DMS153 treated with DMSO at 0.1 percent for 48 hours (cell line): ENCODE results near the gene UPF1.

Source experiments
- DNase-seq: peaks from one replicate; lab custom pipeline; 2025; ENCODE audit not compliant: unreplicated experiment; lab: John Stamatoyannopoulos, UW

UPF1 gene

DNA sequence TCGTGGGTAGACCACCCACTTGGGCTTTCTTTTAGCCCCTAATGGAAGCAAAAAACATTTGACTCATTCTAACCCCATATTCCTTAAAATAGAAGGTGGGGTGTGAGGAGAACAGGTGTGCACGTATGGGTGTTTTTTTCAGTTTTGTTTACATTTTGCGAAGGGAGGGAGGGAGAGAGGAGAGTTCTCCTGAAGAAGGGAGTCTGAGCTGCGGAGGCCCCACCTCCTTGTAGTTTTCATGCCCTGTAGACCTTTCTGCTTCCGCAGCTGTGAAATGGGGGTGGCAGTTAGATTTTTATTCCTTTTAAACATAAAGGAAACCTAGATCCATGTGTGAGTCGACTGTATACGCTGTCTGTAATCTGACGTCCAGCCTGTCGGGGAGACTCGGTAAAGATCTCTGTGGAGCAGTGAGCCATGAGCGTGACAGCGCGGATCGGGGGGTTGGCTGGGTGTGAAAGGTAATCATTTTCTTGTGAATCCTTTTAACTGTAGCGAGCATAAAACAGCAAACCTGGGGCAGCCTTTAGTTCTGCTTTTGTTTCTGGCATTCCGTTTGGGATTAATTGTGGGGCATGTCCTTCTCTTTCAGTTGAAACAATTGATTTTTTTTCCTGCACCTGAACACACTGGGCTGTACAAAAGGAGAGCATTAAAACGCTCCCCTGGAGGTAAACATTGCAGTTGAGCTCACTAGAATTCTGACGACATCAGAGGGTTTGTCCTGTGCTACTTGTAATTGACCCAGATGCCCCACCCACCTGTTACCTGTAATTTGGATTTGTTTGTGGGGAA, 2.3 kb downstream of the UPF1 start:
- DNase-seq, result peak; percentile 14

- DNase-seq, result no peak
Observed at GRCh38 chr19:18834644-18834984, 2.9 kb downstream of the UPF1 start.

- no peak for DNase-seq
Observed at GRCh38 chr19:18839465-18840287, 7.9 kb downstream of the UPF1 start.

- no peak for DNase-seq
Observed at GRCh38 chr19:18840288-18841267, 8.8 kb downstream of the UPF1 start.

GRCh38 chr19:18841400-18841799, 9.6 kb downstream of the UPF1 start:
- DNase-seq, result no peak

GRCh38 chr19:18842166-18842565, 10.4 kb downstream of the UPF1 start:
- DNase-seq, result no peak

GRCh38 chr19:18843960-18844359, 12.2 kb downstream of the UPF1 start:
- no peak for DNase-seq

DNA sequence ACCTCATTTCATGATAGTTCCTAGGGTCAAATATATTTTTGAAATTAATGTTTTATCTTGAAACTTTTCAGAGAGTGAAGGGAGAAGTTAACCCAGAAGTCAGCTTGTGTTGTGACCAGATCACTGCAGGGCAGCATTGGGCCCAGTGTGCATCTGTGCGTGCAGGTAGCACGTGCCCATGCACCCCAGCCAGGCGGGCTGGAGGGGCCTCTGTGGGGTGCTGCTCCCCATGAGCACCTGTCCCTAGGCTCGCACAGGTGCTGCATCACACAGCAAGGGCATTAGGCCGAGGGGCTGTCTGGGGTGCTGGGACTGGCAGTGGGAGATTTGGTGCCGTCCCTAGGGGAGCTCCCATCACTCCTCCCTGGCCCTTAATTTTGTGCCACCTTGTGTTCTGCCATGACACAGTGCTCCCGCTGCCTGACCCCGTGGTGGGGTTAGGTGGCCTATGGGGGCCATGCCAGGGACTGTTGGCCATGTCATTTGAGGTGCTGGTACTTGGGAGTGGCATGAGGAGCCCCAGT, 13.1 kb downstream of the UPF1 start:
- no peak for DNase-seq

GRCh38 chr19:18845961-18846360, 14.2 kb downstream of the UPF1 start:
- no peak for DNase-seq

GRCh38 chr19:18846862-18847548, 15.2 kb downstream of the UPF1 start:
- DNase-seq, result peak; percentile 32

DNA sequence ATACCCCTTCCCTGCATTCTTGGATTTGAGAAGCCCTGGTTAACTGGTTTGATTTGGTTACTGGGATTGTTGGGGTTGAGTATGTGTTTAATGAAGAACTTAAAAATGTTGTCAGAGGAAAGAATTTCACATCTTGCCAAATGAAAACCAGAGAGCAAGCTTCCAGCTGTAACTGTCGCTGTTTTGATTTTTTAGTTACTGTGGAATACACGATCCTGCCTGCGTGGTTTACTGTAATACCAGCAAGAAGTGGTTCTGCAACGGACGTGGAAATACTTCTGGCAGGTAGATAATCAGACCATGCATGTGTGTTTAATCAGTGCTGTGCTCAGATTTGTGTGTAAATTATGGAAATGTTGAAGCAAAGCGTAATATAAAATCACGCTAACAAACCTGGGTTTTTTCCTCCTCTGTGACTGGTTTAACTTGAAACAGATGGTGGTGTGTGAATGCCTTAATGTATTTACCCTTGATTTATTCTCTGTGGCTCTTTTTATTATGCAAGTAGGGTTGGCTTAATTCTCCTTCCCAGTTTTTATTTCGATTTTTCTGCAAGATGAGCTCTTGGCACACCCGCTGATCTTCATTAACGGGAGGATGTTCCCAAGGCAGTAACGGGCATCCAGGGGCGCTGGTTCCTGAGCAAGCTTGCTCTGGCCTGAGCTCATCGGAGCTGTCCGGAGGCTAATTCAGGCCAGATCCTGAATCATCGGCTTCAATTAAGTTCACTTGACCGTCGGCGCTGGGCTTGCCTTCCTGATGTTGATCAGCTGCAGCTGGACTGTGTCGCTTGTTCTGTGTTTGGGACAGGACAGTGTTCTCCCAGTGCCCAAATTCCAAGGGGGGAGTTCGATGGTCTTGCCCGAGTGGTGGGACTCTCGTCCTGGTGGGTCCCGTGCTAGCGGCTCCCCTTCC, 16.0 kb downstream of the UPF1 start:
- DNase-seq, result no peak

DNA sequence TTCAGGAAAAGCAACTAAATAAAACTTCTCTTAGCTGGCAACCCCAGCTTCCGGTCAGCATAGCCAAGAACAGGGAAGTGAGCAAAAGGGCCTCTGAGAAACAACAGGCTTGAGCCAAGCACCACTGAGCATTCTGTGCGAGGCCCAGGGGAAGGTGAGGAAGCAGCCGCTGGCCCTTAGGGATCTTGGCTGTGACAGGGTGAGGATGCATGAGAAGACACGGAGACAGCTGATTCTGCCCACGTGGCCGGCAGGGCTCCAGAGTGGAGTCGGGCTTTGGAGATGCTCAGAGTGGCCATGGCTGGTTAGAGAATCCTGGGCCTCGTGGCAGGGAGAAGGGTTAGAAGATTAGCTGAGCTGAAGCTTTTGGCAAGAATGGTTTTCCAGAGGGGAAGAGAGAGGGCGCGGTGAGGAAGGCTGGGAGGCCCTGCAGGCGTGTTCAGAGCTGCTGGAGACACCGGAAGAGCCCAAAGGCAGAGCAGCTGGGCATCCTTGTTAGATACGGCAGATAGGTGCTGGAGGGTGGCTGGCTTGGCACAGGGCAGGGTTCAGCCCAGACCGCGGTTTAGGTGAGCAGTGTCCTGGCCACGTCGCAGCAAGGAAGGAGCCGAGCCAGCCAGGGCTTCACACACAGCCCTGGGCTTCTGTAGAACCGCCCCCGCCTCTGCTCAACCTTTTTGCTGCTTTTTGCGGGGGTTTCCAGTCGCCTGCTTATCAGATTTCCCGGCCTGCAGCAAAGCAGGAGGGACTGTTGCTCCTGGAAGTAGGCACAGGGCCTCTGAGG, 17.3 kb downstream of the UPF1 start:
- no peak for DNase-seq

GRCh38 chr19:18849838-18850400, 18.2 kb downstream of the UPF1 start:
- no peak for DNase-seq

DNA sequence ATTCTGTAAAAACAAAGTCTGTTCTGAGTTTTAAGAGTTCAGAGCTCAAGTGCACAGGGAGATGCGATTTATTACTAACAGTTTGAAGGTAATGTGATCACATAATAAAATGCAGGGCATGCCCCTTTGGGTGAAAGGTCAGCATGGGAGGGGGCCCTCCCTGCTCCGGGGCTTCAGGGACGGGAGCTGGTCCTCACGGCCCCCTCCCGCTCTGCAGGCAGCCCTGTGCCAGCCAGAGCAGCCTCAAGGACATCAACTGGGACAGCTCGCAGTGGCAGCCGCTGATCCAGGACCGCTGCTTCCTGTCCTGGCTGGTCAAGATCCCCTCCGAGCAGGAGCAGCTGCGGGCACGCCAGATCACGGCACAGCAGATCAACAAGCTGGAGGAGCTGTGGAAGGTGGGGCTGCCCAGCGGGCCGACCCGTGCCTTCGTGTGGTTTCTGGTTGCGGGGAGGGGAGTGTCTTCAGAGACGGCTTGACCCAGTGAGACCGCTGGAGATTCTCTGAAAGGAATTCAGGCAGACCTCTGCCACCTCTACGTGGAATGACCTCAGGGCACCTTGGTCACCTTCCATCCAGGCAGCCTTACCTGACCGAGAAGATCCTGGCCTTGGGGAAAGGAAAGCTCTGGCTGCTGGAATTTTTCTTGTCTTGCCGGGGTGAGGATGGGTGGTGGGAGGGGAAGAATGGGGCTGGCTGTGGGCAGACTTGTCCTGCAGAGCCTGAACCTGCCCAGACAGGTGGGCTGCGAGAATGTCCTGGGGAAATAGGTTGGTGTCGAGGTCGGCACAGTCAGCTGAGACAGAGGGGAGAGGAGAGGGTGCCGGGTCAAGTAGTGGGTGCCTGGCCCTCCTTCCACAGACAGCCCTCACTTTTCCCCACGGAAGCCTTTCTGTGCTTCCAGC, 19.0 kb downstream of the UPF1 start:
- DNase-seq, result no peak

DNA sequence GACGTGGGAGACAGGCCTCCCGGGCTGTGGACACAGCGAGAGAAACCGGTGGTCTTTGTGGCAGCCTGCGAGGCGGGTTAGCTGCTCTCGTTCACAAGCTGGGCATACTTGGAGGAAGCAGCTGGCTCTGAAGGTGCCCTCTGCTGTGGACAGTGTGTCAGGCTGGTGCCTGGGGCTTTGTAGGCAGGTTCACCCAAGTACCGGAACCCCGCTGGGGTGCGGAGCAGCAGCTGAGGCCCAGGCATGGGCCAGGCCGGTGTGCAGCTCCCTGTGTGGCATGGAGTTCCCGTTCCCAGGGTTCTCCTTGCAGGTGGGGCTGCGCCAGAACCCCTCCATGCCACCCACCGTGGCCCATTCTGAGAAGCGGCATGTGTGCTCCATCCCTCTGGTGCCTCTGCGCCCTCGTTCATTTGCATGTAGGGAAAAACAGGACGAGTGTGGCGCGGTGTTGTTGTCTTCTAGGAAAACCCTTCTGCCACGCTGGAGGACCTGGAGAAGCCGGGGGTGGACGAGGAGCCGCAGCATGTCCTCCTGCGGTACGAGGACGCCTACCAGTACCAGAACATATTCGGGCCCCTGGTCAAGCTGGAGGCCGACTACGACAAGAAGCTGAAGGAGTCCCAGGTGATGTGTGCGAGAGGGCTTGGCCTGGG, 20.0 kb downstream of the UPF1 start:
- DNase-seq, result no peak

DNA sequence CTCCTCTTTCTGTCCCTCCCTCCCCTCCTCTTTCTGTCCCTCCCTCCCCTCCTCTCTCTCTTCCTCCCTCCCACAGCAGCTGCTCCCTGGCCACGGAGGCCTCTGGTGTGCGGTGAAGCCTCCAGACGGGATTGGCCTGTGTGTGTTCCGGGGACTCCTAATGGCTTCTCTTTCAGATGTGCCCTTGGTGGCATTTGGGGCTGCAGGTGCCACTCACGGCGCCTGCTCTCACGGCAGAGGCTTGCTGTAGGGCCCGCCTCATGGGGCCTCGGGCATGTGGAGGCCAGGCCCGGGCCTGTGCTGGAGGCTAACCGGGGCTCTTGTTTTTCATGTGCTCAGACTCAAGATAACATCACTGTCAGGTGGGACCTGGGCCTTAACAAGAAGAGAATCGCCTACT, 20.9 kb downstream of the UPF1 start:
- DNase-seq, result no peak
